H9 (cell line): ENCODE measurements around the gene FNDC3B. TPM values are rescaled to one million over a fixed set of nuclear protein-coding genes. Genes with fewer than 3 reads are reported as not detected.

Experiments
- DNase-seq: peaks from one replicate; pipeline ENCODE4 v3.0.0-alpha.2; 2017
- H2AFZ ChIP-seq: one replicate; pipeline ENCODE4 v1.6.1; 2013; ENCODE audit warnings: mild to moderate bottlenecking, low read length, control low read depth, moderate library complexity
- H2AK5ac ChIP-seq: 2 replicates; pipeline ENCODE4 v1.6.1; 2013; ENCODE audit warnings: low read length, control low read depth, mixed read lengths; ENCODE audit not compliant: insufficient read length
- H2BK120ac ChIP-seq: one replicate; pipeline ENCODE4 v1.6.1; 2013; ENCODE audit warnings: low read depth, mild to moderate bottlenecking, low read length, control low read depth, inconsistent platforms; ENCODE audit not compliant: poor library complexity, severe bottlenecking
- H2BK12ac ChIP-seq: 2 replicates; pipeline ENCODE4 v1.6.1; 2013; ENCODE audit warnings: low read length, control low read depth, mixed read lengths, low read depth; ENCODE audit not compliant: insufficient read length
- H2BK15ac ChIP-seq: 2 replicates; pipeline ENCODE4 v1.6.1; 2013; ENCODE audit warnings: low read depth, low read length, control low read depth
- H2BK20ac ChIP-seq: one replicate; pipeline ENCODE4 v1.6.1; 2013; ENCODE audit warnings: low read depth, mild to moderate bottlenecking, low read length, control low read depth, inconsistent platforms; ENCODE audit not compliant: poor library complexity, severe bottlenecking
- H2BK5ac ChIP-seq: 2 replicates; pipeline ENCODE4 v1.6.1; 2013; ENCODE audit warnings: low read length, control low read depth, mixed read lengths; ENCODE audit not compliant: insufficient read length
- H3K14ac ChIP-seq: 2 replicates; pipeline ENCODE4 v1.6.1; 2013; ENCODE audit warnings: low read length, control low read depth; ENCODE audit not compliant: insufficient read depth
- H3K18ac ChIP-seq: 2 replicates; pipeline ENCODE4 v1.6.1; 2013; ENCODE audit warnings: low read depth, mild to moderate bottlenecking, mixed read lengths, low read length, control low read depth; ENCODE audit not compliant: insufficient read length
- H3K23ac ChIP-seq: 2 replicates; pipeline ENCODE4 v1.6.1; 2013; ENCODE audit warnings: low read length, control low read depth, mixed read lengths, low read depth; ENCODE audit not compliant: insufficient read length
- H3K23me2 ChIP-seq: 2 replicates; pipeline ENCODE4 v1.6.1; 2013; ENCODE audit warnings: low read depth, mild to moderate bottlenecking, mixed read lengths, low read length, control low read depth; ENCODE audit not compliant: insufficient read length, poor library complexity, severe bottlenecking
- H3K27ac ChIP-seq: 2 replicates; pipeline ENCODE4 v1.5.1; 2013; ENCODE audit warnings: low read length, control low read depth, mixed read lengths, low read depth; ENCODE audit not compliant: insufficient read length
- H3K27me3 ChIP-seq: 2 replicates; pipeline ENCODE4 v1.6.1; 2013; ENCODE audit warnings: low read length, control low read depth, inconsistent platforms; ENCODE audit not compliant: insufficient read depth
- H3K4ac ChIP-seq: 2 replicates; pipeline ENCODE4 v1.6.1; 2013; ENCODE audit warnings: low read depth, mild to moderate bottlenecking, control low read depth, inconsistent platforms, low read length, moderate library complexity
- H3K4me1 ChIP-seq: 2 replicates; pipeline ENCODE4 v1.6.1; 2013; ENCODE audit warnings: low read length, control low read depth, inconsistent platforms; ENCODE audit not compliant: insufficient read depth
- H3K4me2 ChIP-seq: 2 replicates; pipeline ENCODE4 v1.6.1; 2013; ENCODE audit warnings: low read length, control low read depth, mixed read lengths; ENCODE audit not compliant: insufficient read length, insufficient read depth
- H3K56ac ChIP-seq: 2 replicates; pipeline ENCODE4 v1.6.1; 2013; ENCODE audit warnings: low read depth, mild to moderate bottlenecking, mixed read lengths, low read length, control low read depth; ENCODE audit not compliant: insufficient read length
- H3K79me1 ChIP-seq: 2 replicates; pipeline ENCODE4 v1.6.1; 2013; ENCODE audit warnings: low read depth, mild to moderate bottlenecking, moderate library complexity, low read length, control low read depth, inconsistent platforms; ENCODE audit not compliant: insufficient read depth, poor library complexity, severe bottlenecking
- H3K79me2 ChIP-seq: 2 replicates; pipeline ENCODE4 v1.6.1; 2013; ENCODE audit warnings: low read length, control low read depth, inconsistent platforms; ENCODE audit not compliant: insufficient read depth
- H3K9ac ChIP-seq: 2 replicates; pipeline ENCODE4 v1.6.1; 2013; ENCODE audit warnings: low read length, control low read depth, mixed read lengths; ENCODE audit not compliant: insufficient read length; ENCODE audit errors: extremely low read depth
- H3K9me3 ChIP-seq: one replicate; pipeline ENCODE4 v1.6.1; 2013; ENCODE audit warnings: low read depth, low read length, inconsistent platforms; ENCODE audit not compliant: control insufficient read depth
- H3T11ph ChIP-seq: one replicate; pipeline ENCODE4 v1.6.1; 2013; ENCODE audit warnings: mild to moderate bottlenecking, low read length, control low read depth, inconsistent platforms
- H4K20me1 ChIP-seq: one replicate; pipeline ENCODE4 v1.6.1; 2013; ENCODE audit not compliant: control insufficient read depth, insufficient read length, insufficient read depth
- H4K5ac ChIP-seq: 2 replicates; pipeline ENCODE4 v1.6.1; 2013; ENCODE audit warnings: low read depth, mild to moderate bottlenecking, mixed read lengths, low read length, control low read depth; ENCODE audit not compliant: insufficient read length
- H4K8ac ChIP-seq: replicated peaks from 2 replicates; pipeline ENCODE4 v1.6.1; 2013; ENCODE audit warnings: low read length, control low read depth, mixed read lengths, low read depth; ENCODE audit not compliant: insufficient read length
- H4K91ac ChIP-seq: 2 replicates; pipeline ENCODE4 v1.6.1; 2013; ENCODE audit warnings: low read depth, mild to moderate bottlenecking, moderate library complexity, mixed read lengths, low read length, control low read depth; ENCODE audit not compliant: insufficient read length
- H3K27ac Mint-ChIP-seq, 3 experiments: 2 replicates in 2 of 3; 3 replicates in 1 of 3; pipeline ENCODE4 v1.8.0; 2020 to 2021; ENCODE audit warnings: mixed read lengths in 3 of 3, mild to moderate bottlenecking in 1 of 3, moderate library complexity in 1 of 3
- H3K27me3 Mint-ChIP-seq: 2 replicates; pipeline ENCODE4 v1.8.0; 2021; ENCODE audit warnings: low read depth, mild to moderate bottlenecking, moderate library complexity, mixed read lengths
- H3K36me3 Mint-ChIP-seq, 3 experiments: 2 replicates in 2 of 3; 3 replicates in 1 of 3; pipeline ENCODE4 v1.8.0; 2020 to 2021; ENCODE audit warnings: low read depth in 3 of 3, mixed read lengths in 3 of 3; ENCODE audit not compliant: insufficient read depth in 1 of 3
- H3K4me1 Mint-ChIP-seq, 2 experiments: 2 replicates each; pipeline ENCODE4 v1.8.0; 2020; ENCODE audit warnings: mixed read lengths in 2 of 2
- H3K4me3 Mint-ChIP-seq, 2 experiments: 2 replicates in 1 of 2; 3 replicates in 1 of 2; pipeline ENCODE4 v1.8.0; 2020 to 2021; ENCODE audit warnings: mild to moderate bottlenecking in 2 of 2, mixed read lengths in 2 of 2, moderate library complexity in 1 of 2
- H3K9me3 Mint-ChIP-seq, 2 experiments: 2 replicates in 1 of 2; 3 replicates in 1 of 2; pipeline ENCODE4 v1.8.0; 2020; ENCODE audit warnings: mild to moderate bottlenecking in 2 of 2, mixed read lengths in 2 of 2, moderate library complexity in 1 of 2
- CTCF ChIP-seq: fragments of 200-600 bp; sonication (generic); conservative IDR thresholded peaks from 3 replicates; pipeline ENCODE4 v1.8.0; 2021; ENCODE audit warnings: antibody characterized with exemption, mild to moderate bottlenecking
- WGBS: extraction: QIAGEN DNeasy Blood & Tissue Kit; methylation state at CpG from one replicate; pipeline ENCODE4 v1.1.7; 2013; ENCODE audit warnings: missing lambda C conversion rate, low lambda C conversion rate, mixed read lengths; ENCODE audit not compliant: insufficient read length; ENCODE audit errors: extremely low coverage; 5-methylcytosine and 5-hydroxymethylcytosine counted together
- total RNA-seq: library from RNA; stranded (reverse); gene quantifications from 2 replicates; pipeline ENCODE4 v1.2.1, GENCODE V29; 2021

FNDC3B gene
- total RNA-seq, 1 experiment from 2014 or later, result 43.8 TPM

GRCh38 chr3:172280406-172281051, 241.2 kb downstream of the FNDC3B start:
- no peak for DNase-seq
- Histone ChIP-seq H3K27me3 (no peaks in the 10 kb centered on the region), H3K9me3 (no peaks in the 10 kb centered on the region), H3K23ac (no peak overlapping the region), H4K20me1 (no peaks in the 10 kb centered on the region), H2BK20ac (no peak overlapping the region), H2AFZ (no peak overlapping the region), H3K18ac (no peak overlapping the region), H2AK5ac (no peak overlapping the region), H4K5ac (no peak overlapping the region), H3K27ac (no peak overlapping the region), H3K79me2 (0 out of 2 replicates have a peak, but pooled peaks cover 2% of the 10 kb centered on the region), H3K4ac (no peak overlapping the region), H2BK12ac (no peak overlapping the region), H3K79me1 (no peaks in the 10 kb centered on the region), H3K23me2 (no peaks in the 10 kb centered on the region), H2BK5ac (no peak overlapping the region), H4K8ac (no peak overlapping the region), H3K9ac (no peak overlapping the region), H2BK120ac (no peak overlapping the region), H3K56ac (no peak overlapping the region), H3K14ac (no peak overlapping the region), H2BK15ac (no peak overlapping the region), H3K4me2 (no peak overlapping the region), H3K4me1 (no peaks in the 10 kb centered on the region), H4K91ac (no peak overlapping the region), H3T11ph (no peak overlapping the region)
- peaks cover 0 to 2% of the 10 kb centered on the region in 2 experiments; a peak in 2 of 4 replicates for H3K4me1 Mint-ChIP-seq
- peaks cover 4 to 15% (median 10%) of the 10 kb centered on the region in 3 experiments; a peak in 6 of 7 replicates for H3K36me3 Mint-ChIP-seq
- H3K27ac Mint-ChIP-seq, result peak overlapping the region in 1 of 3 experiments; percentile 51; a peak in 1 of 7 replicates
- no peak overlapping the region for H3K4me3 Mint-ChIP-seq
- no peaks in the 10 kb centered on the region for H3K27me3 Mint-ChIP-seq
- no peaks in the 10 kb centered on the region for H3K9me3 Mint-ChIP-seq
- TF ChIP-seq CTCF, result no peak
- WGBS, result no CpG with 5 or more reads among the region's 1 CpG
